AG20443 (cell line): ENCODE results near the gene GRIK2.
A peak's percentile ranks its signal among the peaks of the same experiment; 100 is the strongest.

Experiments used
- DNase-seq: peaks from one replicate; pipeline ENCODE4 v3.0.0; 2012; ENCODE audit warnings: low spot score, mixed read lengths

GRIK2 gene

GRCh38 chr6:101716810-101717209 is 323.3 kb downstream of the GRIK2 start:
- no peak for DNase-seq

GRCh38 chr6:101719521-101719920 is 326.0 kb downstream of the GRIK2 start:
- DNase-seq, result no peak

GRCh38 chr6:101722471-101722870 is 329.0 kb downstream of the GRIK2 start:
- DNase-seq, result no peak

- peak; percentile 23 for DNase-seq
Measured at GRCh38 chr6:101722991-101723579, 329.6 kb downstream of the GRIK2 start.

GRCh38 chr6:101728388-101728787 is 334.9 kb downstream of the GRIK2 start:
- DNase-seq, result no peak

GRCh38 chr6:101728956-101729355 is 335.4 kb downstream of the GRIK2 start:
- DNase-seq, result no peak

GRCh38 chr6:101730954-101731353 is 337.4 kb downstream of the GRIK2 start:
- no peak for DNase-seq

- no peak for DNase-seq
Measured at GRCh38 chr6:101733899-101734298, 340.4 kb downstream of the GRIK2 start.

- DNase-seq, result no peak
Measured at GRCh38 chr6:101738481-101738880, 345.0 kb downstream of the GRIK2 start.

GRCh38 chr6:101740631-101741030 is 347.1 kb downstream of the GRIK2 start:
- no peak for DNase-seq

GRCh38 chr6:101741474-101742171 is 348.1 kb downstream of the GRIK2 start:
- DNase-seq, result no peak

GRCh38 chr6:101747160-101747559 is 353.7 kb downstream of the GRIK2 start:
- DNase-seq, result no peak

- DNase-seq, result no peak
Measured at GRCh38 chr6:101747716-101748115, 354.2 kb downstream of the GRIK2 start.

- DNase-seq, result no peak
Measured at GRCh38 chr6:101755931-101756330, 362.4 kb downstream of the GRIK2 start.

GRCh38 chr6:101758368-101758767 is 364.9 kb downstream of the GRIK2 start:
- no peak for DNase-seq

- peak; percentile 65 for DNase-seq
Measured at GRCh38 chr6:101760843-101761621, 367.5 kb downstream of the GRIK2 start.

- no peak for DNase-seq
Measured at GRCh38 chr6:101762851-101763250, 369.3 kb downstream of the GRIK2 start.

- DNase-seq, result no peak
Measured at GRCh38 chr6:101765281-101765680, 371.8 kb downstream of the GRIK2 start.

GRCh38 chr6:101770116-101770515 is 376.6 kb downstream of the GRIK2 start:
- no peak for DNase-seq

- no peak for DNase-seq
Measured at GRCh38 chr6:101776919-101777350, 383.4 kb downstream of the GRIK2 start.

- no peak for DNase-seq
Measured at GRCh38 chr6:101777646-101778045, 384.1 kb downstream of the GRIK2 start.

- peak; percentile 18 for DNase-seq
Measured at GRCh38 chr6:101779051-101779844, 385.7 kb downstream of the GRIK2 start.
